NCI-H226 (cell line): ENCODE data around the gene BMS1.
A peak's percentile ranks its signal among the peaks of the same experiment; 100 is the strongest.
"Not testable (repeated sequence)": the region's sequence is repeated elsewhere in the genome, so short reads cannot be mapped to it uniquely, and the experiment has no call there.

Experiments
- DNase-seq: peaks from one replicate; pipeline ENCODE4 v3.0.0-alpha.2; 2015

BMS1 gene, protein sequence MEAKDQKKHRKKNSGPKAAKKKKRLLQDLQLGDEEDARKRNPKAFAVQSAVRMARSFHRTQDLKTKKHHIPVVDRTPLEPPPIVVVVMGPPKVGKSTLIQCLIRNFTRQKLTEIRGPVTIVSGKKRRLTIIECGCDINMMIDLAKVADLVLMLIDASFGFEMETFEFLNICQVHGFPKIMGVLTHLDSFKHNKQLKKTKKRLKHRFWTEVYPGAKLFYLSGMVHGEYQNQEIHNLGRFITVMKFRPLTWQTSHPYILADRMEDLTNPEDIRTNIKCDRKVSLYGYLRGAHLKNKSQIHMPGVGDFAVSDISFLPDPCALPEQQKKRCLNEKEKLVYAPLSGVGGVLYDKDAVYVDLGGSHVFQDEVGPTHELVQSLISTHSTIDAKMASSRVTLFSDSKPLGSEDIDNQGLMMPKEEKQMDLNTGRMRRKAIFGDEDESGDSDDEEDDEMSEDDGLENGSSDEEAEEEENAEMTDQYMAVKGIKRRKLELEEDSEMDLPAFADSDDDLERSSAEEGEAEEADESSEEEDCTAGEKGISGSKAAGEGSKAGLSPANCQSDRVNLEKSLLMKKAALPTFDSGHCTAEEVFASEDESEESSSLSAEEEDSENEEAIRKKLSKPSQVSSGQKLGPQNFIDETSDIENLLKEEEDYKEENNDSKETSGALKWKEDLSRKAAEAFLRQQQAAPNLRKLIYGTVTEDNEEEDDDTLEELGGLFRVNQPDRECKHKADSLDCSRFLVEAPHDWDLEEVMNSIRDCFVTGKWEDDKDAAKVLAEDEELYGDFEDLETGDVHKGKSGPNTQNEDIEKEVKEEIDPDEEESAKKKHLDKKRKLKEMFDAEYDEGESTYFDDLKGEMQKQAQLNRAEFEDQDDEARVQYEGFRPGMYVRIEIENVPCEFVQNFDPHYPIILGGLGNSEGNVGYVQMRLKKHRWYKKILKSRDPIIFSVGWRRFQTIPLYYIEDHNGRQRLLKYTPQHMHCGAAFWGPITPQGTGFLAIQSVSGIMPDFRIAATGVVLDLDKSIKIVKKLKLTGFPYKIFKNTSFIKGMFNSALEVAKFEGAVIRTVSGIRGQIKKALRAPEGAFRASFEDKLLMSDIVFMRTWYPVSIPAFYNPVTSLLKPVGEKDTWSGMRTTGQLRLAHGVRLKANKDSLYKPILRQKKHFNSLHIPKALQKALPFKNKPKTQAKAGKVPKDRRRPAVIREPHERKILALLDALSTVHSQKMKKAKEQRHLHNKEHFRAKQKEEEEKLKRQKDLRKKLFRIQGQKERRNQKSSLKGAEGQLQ

GRCh38 chr10:42782446-42783180, at the start of gene BMS1:
Gene BMS1 (plus strand): TSS chr10:42782795. CDS start chr10:42784395, 1,600 bp downstream.
- DNase-seq, result peak; percentile 89

DNA sequence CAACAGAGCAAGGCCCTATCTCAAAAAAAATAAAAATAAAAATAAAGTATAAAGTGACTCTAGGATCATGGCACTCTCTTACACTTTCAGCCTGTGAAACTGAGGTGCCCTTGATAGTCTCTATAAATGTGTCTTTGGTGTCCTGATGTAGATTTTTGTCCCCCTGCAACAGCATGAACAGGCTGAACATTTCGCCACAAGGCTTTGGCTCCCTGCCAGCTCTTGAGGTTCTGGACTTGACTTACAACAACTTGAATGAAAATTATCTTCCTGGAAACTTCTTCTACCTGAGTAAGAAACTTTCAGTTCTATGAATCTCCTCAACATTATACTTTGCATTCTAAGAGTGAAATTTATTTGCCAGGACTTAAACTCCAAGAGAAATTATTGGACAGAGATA, 48.1 kb upstream of the BMS1 start:
- DNase-seq, result no peak

GRCh38 chr10:42738679-42739078, 43.9 kb upstream of the BMS1 start:
- DNase-seq, result no peak

GRCh38 chr10:42741536-42741935, 41.1 kb upstream of the BMS1 start:
- not testable (repeated sequence) for DNase-seq

DNA sequence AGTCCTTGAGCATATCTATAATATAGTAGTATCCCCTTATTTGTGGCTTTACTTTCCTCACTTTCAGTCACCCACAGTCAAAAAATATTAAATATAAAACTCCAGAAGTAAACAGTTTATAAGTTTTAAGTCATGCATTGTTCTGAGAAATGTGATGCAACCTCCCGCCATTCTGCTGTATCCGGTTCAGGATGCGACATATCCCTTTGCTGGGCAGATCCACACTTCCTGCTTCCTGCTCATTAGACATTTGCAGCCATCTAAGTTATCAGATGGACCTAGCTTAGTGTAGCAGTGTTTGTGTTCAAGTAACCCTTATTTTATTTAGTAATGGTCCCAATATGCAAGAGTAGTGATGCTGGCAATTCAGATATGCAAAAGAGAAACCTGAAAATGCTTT, 38.9 kb upstream of the BMS1 start:
- no peak for DNase-seq

DNA sequence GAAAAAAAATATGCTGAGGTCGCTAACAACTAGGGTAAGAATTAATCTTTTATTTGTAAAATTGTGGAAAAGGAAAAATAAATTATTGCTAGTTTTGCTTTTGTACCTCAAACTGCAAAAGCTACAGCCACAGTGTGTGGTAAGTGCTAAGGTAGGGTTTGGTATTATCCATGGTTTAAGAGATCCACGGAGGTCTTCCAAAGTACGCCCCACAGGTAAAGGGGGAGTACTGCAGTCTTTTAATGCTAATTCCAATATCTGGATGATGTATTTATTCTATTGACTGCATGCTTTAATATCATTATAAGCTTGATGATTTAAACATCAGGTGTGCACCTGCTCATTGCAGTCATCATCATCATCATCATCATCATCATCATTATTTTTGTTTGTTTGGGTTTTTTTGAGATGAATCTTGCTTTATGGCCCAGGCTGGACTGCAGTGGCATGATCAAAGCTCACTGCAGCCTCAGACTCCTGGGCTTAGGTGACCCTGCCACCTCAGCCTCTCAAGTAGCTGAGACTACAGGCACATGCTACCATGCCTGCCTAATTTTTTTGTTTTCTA, 38.4 kb upstream of the BMS1 start:
- no peak for DNase-seq

- peak; percentile 13 for DNase-seq
Observed at GRCh38 chr10:42753126-42753506, 29.5 kb upstream of the BMS1 start.

DNA sequence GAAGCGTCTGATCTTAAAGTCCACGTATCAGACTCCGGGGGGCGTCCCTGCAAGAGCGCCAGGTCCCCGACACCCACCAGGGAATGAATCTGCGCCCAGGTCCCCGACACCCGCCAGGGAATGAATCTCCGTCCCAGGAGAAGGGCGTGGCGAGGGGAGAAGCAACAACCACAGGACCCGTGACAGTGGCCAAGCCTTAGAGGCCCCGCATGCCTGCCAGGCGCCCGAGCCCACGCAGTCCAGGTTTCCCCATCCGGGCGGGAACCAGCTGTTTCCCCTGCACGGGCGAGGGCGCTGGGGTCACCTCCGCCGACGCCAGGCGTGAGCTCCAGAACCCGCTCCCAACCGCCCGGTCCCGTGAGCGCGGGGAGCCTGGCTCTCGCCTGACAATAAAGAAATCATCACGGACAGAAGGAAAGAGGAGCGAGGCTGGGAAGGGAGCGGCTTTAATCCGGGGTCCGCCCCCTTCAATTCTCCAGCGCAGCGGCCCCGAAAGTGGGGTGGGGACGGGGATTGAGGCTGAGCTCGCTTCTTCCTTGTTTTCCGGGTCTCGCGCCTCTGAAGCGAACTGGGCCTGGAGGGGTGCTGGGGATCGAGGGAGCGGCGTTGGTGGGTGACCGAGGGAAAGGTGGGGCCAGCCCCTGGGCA, 29.0 kb upstream of the BMS1 start:
- DNase-seq, result no peak

GRCh38 chr10:42754155-42755027, 28.2 kb upstream of the BMS1 start:
- no peak for DNase-seq

DNA sequence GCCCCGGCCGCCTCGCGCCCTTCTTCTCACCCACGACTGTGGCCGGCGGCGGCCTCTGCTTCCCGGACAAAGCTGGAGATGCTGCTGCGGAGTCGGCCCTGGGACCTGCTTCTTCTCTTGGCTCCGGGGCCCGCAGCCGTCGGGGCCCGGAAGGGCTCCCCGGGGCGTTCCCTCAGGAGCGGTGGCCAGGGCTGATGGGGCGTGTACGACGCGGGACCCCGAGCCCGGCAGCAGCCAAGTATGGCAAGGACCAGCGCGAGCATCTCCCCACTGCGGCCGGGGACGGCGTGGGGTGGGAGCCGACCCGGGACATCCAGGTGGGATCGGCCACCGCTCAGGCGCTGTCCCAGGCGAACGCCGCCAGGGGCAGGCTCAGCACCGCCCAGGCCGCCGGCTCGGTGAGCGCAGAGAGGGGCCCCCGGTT, 27.6 kb upstream of the BMS1 start:
- no peak for DNase-seq

- DNase-seq, result no peak
Observed at GRCh38 chr10:42755556-42756093, 27.0 kb upstream of the BMS1 start.

DNA sequence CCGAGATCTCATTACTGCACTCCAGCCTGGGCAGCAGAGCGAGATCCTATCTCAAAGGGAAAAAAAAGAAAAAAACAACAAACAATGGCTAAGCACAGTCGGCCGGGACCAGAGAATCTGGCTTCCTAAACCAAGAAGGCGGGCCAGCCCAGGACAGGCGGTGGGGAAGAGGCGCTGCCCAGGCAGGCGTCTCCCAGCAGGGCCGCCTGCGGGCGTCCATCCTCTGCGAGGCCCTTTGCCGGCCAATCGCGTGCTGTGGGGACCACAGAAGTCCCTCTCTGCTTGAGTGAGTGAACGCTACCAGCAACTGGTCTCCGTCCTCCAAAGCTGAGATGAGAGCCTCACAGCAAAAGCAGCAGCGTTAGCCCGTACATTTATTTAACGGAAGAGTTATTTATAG, 14.7 kb upstream of the BMS1 start:
- no peak for DNase-seq

DNA sequence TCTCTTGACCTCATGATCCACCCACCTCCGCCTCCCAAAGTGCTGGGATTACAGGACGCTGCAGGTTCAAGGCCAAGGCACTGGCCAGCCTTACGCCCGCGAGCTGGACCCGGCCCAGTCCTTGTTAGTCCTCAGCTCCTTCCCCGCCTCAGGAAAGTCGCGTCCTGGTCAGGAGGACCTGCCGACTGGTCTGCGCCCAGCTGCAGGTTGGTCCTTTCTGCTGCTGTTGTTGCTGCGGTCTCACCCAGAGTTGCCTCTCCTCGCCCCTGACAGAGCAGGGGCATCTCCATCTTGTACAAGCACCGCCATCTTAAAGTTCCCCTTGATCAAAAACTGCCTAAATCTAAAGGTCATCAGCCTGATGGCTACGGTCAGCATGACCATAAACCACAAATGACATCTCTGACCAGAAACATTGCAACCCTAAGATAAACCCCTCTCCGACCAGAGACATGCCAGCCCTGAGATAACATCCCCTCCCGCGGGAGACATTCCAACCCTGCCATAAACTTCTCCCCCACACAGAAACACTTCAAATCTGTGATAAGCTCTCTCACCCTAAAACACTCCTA, 13.9 kb upstream of the BMS1 start:
- DNase-seq, result peak; percentile 24

DNA sequence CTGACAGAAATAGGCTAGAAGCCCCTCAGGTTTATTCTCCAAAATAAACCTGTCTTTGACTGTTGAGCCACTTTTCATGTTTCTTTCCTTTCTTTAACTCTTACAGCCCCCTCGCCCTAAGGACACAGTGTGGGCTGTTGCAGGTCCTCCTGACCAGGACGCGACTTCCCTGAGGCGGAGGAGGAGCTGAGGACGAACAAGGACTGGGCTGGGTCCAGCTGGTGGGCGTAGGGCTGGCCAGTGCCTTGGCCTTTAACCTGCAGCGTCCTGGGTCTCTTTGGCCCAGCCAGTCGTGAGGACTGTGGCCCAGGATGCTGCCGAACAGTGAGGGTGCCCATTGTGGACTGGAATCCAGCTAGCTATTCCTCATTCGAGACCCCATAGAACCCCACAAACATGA, 13.4 kb upstream of the BMS1 start:
- no peak for DNase-seq

DNA sequence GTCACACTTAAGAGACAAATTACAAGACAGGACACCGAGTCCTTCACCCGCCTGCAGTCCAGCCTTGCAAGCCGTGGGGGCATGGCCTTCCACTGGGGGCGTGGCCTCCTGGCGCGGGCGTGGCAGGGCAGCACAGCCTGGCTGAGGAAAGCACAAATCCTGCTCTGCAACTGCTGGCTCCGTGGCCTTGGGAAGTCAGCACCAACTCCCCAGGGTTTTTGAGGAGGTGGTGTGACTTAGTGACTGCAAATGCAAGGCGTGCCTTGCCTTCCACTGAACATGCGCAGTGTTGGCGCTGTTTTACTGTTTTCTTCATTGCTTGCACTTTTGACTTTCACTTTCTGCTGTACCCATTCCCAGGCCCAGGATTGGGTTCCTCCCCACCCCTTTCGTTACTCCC, 12.9 kb upstream of the BMS1 start:
- DNase-seq, result no peak

- no peak for DNase-seq
Observed at GRCh38 chr10:42776681-42777080, 5.9 kb upstream of the BMS1 start.

DNA sequence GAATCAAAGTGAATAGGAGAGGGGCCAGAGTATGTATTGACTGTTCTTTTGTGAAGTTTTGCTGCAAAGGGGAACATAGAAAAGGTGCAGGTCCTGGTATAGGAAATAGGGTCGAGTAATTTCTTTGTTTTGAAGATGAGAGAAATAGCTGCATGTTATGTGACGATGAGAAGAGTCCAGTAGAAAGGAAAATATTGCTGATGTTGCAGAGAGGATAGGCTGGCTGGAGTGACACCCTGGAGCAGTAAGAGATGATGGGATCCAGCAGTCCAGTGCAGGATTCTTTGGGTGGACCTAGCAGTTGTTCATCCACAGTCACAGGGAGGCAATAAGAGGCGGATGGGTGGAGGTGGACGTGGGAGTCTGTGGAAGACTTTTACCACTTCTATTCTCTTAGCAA, 2.1 kb upstream of the BMS1 start:
- no peak for DNase-seq

DNA sequence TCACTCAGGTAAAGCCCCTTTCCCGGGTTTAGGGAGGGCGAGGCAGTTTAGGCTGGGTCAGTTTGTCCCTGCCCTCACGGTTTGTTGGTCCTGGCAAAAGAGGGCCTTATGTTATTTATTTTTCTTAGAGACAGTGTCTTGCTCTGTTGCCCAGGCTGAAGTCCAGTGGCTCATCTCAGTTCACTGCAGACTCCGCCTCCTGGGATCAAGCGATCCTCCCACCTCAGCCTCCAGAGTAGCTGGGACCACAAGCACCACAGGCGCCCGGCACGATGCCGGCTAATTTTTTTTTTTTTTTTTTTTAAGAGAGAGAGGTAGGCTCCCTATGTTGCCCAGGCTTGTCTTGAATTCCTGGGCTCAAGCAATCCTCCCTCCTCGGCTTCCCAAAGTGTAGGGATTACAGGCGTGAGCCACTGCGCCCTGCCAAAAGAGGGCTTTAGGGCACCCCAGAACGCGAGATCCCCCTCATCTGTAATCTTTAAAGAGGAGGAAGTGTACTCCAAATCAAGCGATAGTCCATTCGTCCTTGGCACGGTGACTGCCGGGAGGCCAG, 626 bp upstream of the BMS1 start:
- DNase-seq, result no peak

DNA sequence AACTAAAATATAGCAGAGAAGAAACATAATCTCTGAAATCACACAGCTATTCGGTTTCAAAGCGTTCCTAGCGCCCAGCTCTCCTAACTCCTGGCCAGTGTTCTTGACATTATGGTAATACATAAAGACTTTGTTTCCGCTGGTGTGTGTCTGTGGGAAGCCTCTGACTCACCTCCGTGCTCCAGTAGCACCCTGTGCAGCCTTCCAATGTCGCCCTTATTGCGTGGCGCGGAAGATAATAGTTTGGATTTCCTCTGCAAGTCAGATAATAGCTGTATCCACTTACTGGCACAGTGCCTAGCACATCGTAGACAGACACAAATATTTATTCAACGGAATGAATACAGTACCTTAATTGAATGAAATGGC, 570 bp downstream of the BMS1 start:
- peak; percentile 44 for DNase-seq

- DNase-seq, result no peak
Observed at GRCh38 chr10:42785759-42786158, 3.2 kb downstream of the BMS1 start.
